Activated CD4-positive, alpha-beta T cell treated with anti-CD3 and anti-CD28 coated beads, Interleukin-2, Interleukin-4, amounts not matched to agents 100 ng/mL and 50 ng/mL, durations not matched to agents 16 hours and 8 hours (primary cell): ENCODE measurements around the gene PIP5K1B.

Experiments
- DNase-seq: peaks from one replicate; pipeline ENCODE4 v3.0.0-alpha.2; 2020; ENCODE audit warnings: low spot score

The PIP5K1B gene

GRCh38 chr9:68775003-68775730, 70.1 kb downstream of the PIP5K1B start:
- DNase-seq, result no peak

DNA sequence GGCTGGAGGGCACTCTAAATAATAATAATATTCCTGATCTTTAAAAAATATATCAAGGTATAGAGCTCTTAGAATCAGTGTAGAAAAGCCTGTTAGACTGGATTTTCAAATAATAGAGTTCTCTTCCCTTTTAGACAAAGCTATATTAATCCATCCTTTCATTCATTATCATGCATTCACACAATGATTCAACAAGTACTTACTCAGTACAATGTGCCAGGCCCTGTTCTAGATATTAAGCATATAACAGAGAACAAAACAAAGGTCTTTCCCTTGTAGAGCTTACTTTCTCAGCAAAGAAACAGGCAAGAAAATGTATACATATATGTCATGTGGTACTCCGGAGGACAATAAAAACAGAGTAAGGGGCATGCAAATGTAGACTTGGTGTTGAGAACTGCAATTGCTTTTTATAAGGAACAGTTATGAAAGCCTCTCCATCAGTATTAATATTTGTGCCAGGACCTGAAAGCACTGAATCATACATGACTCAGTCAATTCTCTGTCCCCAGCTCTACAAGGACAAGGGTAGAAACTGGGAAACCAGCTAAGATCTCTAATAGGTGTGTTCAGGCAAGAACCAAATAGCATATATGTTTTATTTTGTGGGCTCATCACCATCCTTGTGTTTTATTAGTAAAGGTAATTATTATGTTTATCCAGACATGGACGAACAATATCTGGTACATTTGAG, 72.2 kb downstream of the PIP5K1B start:
- DNase-seq, result no peak

DNA sequence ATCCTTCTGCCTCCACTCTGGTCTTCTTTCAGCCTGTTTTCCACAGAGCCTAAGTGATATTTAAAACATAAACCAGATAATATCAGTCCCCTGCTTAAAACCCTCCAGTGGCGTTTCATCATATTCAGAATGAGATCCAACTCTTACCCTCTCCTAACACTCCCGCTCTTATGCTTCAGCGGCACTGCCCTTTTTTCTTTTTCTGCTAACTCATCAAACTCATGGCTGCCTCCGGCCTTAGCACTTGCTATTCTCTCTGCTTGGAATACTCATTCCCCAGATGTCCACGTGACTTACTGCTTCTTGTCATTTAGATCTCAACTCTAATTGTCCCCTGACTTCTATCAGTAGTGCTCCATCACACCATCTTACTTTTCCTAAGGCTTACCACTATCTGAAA, 73.6 kb downstream of the PIP5K1B start:
- no peak for DNase-seq

DNA sequence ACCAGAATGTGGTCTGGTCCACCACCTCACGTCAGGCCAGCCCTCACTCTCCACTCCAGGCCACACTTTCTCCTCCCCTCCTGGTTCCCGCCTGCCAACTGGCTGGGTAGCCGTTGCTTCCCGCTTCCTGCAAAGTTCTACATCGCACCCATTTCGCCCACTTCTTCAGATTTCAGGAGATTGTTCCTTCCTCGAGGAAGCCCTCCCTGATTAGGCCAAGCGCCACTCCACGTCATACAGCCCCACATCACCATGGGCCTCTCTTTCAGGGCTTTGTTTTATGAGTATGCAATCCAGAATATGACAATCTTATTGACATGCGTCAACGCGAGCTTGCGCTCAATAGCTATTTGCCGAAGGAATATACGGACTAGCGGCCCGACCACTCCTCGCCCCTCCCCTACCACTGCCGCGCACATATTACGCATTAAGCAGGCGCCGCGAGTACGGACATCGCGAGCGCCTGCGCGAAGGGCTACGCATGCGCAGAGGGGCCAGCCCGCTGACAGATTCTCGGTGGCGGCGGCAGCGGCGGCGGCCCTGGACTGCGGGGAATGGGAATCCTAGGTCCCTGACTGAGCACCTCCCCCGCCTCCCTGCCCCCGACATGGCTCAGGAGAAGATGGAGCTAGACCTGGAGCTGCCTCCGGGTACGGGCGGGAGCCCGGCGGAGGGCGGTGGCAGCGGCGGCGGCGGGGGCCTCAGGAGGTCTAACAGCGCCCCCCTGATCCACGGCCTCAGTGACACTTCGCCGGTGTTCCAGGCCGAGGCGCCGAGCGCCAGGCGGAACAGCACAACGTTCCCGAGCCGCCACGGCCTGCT, 74.7 kb downstream of the PIP5K1B start:
- peak; percentile 94 for DNase-seq

DNA sequence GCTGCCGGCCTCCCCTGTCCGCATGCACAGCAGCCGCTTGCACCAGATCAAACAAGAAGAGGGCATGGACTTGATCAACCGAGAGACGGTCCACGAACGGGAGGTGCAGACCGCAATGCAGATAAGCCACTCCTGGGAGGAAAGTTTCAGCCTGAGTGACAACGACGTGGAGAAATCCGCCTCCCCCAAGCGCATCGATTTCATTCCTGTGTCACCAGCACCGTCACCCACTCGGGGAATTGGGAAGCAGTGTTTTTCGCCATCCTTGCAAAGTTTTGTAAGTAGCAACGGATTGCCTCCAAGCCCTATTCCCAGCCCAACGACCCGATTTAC, 75.3 kb downstream of the PIP5K1B start:
- DNase-seq, result no peak

DNA sequence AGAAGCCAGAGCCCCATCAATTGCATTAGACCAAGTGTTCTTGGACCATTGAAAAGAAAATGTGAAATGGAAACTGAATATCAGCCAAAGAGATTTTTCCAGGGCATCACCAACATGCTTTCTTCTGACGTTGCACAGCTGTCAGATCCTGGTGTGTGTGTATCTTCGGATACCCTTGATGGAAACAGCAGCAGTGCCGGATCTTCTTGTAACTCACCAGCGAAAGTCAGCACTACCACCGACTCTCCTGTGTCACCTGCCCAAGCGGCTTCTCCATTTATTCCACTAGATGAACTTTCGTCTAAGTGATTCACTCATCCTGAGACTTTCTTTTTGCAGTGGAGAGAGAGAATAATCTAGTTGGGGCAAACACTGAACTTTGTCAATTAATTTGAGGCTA, 75.7 kb downstream of the PIP5K1B start:
- DNase-seq, result no peak

GRCh38 chr9:68781928-68782327, 76.9 kb downstream of the PIP5K1B start:
- no peak for DNase-seq

DNA sequence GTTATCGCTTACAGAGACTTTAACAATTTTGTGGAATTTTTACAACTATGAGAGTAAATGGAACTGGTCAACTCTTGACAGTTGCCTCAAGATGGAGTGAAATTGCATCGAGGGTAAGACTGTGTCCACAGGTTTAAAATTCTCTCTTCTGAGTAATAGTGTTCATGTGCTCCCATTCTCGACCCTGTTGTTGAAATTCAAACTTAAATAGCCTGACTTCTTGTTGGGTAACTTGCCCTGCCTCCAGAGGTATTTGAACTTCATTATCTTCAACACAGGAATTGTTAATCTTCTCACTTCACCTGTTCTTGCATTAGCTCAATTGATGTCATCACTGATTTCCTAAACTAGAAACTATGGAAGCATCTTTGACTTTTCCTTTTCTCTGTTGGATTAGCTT, 77.5 kb downstream of the PIP5K1B start:
- DNase-seq, result no peak

DNA sequence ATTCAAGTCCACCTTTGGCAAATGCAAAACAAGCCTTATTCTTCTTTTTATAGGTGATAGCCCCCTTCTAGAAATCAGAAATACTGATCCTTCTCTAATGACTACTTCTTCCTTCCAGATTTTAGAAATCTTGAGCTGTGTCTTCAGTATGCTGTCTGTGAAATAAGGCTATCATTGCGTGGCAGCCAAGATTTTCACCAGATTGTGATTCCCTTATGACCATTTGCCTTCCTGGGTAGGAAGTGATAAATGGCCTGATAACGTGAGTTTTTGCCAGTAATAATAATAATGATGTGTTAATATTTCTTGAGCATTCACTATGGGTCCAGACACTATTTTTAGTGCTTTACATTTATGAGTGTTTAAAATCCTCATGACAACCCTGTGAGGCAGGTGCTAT, 80.9 kb downstream of the PIP5K1B start:
- no peak for DNase-seq

GRCh38 chr9:68791169-68791568, 86.1 kb downstream of the PIP5K1B start:
- DNase-seq, result no peak

GRCh38 chr9:68793605-68794343, 88.7 kb downstream of the PIP5K1B start:
- no peak for DNase-seq

GRCh38 chr9:68794898-68795297, 89.9 kb downstream of the PIP5K1B start:
- no peak for DNase-seq

GRCh38 chr9:68795411-68795810, 90.4 kb downstream of the PIP5K1B start:
- DNase-seq, result no peak

GRCh38 chr9:68797116-68797515, 92.1 kb downstream of the PIP5K1B start:
- DNase-seq, result no peak

- no peak for DNase-seq
These were observed 93.4 kb downstream of the PIP5K1B start for GRCh38 chr9:68798423-68798822.

DNA sequence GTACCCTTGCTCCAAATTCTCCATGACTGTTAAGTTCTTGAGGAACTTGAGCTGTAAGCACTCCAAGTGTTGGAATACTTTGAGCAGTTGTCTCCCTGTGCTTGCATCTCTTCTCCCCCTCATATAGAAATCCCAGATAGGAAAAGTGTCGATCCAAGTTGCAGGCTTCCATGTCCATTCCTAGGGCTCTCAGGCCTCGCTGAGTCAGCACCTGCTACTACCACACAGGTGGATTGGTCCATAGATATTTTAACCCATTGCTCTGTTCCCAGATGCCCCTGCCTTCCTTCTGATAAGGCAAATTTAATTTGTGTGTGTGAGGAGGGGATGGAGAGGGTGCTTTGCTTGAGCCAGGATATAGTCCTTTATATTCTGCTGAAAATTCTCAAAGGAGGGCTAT, 95.8 kb downstream of the PIP5K1B start:
- DNase-seq, result no peak

DNA sequence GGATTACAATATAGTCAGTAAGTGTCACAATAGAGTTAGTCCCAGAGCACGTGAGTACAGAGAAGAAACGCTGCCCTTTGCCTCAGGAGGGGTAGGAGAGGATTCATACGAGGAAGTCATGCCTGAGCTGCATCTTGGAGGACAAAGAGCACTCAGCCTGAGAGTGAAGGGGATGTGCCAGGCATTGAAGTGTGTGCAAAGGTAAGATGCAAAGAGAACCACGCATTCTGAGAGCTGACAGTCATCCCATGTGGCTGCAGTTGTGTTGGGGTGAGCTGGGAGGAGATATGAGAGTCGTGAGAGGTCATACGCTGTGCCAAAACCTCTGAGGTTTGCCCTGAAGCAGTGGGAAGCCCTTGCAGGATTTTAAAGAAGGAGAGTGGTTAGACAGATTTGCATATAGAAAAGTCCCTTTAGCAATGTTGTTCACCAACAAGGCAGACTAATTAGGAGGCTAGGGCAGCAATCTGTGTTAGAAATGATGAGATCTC, 97.5 kb downstream of the PIP5K1B start:
- DNase-seq, result peak; percentile 28

GRCh38 chr9:68804911-68805889, 100.2 kb downstream of the PIP5K1B start:
- DNase-seq, result no peak

DNA sequence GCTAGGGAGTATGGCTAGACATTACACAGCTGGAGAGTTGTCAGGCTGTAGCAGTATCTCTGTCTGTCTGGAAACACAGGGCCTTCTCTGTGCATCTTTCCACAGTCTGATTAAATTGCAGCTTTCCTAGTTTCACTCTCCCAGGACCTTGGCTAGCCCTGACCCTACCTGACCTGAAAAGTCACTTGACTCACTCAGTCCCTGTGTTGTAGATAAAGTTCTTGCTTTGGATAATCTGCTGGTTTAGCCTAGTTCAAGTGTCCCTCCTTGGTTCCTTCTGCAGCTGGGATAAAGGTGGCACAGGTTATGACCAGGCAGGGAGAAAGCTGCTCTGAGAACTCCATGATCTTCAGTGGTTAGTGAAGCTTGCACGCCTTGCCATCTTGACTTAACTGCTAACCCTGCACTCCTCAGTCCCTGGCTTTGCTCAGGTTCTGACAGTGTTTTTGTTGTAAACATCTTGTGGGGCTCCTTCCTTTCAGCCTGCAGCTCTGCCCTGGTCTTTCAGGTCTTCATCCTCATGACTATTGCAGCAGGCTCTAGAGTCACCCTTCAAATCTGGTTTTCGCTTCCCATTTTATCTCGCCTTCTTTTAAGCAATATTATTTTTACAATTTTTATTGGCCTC, 101.0 kb downstream of the PIP5K1B start:
- no peak for DNase-seq

DNA sequence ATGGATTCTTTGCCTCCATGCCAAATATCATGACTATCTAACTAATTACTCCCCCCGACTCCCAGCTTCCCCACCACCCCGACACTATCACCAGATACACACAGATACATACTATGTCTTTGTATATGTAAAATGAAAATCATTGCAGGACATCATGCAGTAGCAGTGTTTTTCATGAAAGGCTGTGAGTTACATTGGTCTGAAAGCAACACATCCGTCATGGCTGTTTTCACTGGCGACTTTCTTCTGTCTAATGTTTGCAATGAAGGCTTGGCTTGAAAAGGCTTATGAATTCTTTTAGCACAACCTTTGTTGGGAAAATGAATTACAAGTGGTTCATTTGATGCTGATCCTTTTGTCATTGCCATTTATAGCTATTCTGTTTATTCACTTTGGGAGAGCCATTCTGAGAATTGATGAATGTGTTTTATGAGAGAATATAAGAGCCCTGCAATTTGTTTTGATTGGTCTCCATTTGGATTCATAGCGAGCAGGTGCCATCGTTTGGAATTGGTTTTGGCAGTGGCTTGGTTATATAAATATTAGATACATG, 103.4 kb downstream of the PIP5K1B start:
- DNase-seq, result no peak
